Gastrocnemius medialis (tissue), 4 donors: ENCODE results near the gene CRABP2. TPM values are rescaled to one million over a fixed set of nuclear protein-coding genes. Genes with fewer than 3 reads are reported as not detected.
A peak's percentile ranks its signal among the peaks of the same experiment; 100 is the strongest.

Experiments used
- ATAC-seq, 2 donors: fragments of 150-250 bp; one replicate each; pipeline ENCODE4 v1.9.1; 2016
- DNase-seq, 2 donors: peaks; one replicate each; pipeline ENCODE4 v3.0.0-alpha.2; 2019
- H3K27ac ChIP-seq, 4 donors: fragments of 200-600 bp; sonication (generic); 1 replicate in 1 of 4; 2 replicates in 3 of 4; pipeline ENCODE4 v1.5.1; 2016 to 2018; ENCODE audit warnings: mild to moderate bottlenecking in 2 of 4, moderate library complexity in 1 of 4
- H3K27me3 ChIP-seq, 3 donors: fragments of 200-600 bp; sonication (generic) in 2 of 3; 1 replicate in 1 of 3; 2 replicates in 2 of 3; pipeline versions ENCODE4 v1.5.1 to v1.6.0; 2016 to 2019; ENCODE audit warnings: mild to moderate bottlenecking in 1 of 3, moderate library complexity in 1 of 3
- H3K36me3 ChIP-seq, 2 donors: fragments of 200-600 bp; sonication (generic) in 1 of 2; one replicate each; pipeline ENCODE4 v1.5.1; 2017 to 2018
- H3K4me1 ChIP-seq, 2 donors: fragments of 200-600 bp; sonication (generic) in 1 of 2; one replicate each; pipeline ENCODE4 v1.5.1; 2016 to 2017; ENCODE audit warnings: mild to moderate bottlenecking in 2 of 2
- H3K4me3 ChIP-seq, 4 donors: fragments of 200-600 bp; sonication (generic) in 3 of 4; 1 replicate in 1 of 4; 2 replicates in 3 of 4; pipeline ENCODE4 v1.5.1; 2016 to 2019; ENCODE audit warnings: mild to moderate bottlenecking in 2 of 4
- H3K9me3 ChIP-seq, 3 donors: fragments of 200-600 bp; sonication (generic) in 2 of 3; 1 replicate in 1 of 3; 2 replicates in 2 of 3; pipeline ENCODE4 v1.5.1; 2016 to 2019
- CTCF ChIP-seq, 5 experiments: fragments of 450-650 bp in 3 of 5; fragments of 200-600 bp in 2 of 5; sonication (generic) in 2 of 5; IDR thresholded peaks in 4 of 5; conservative IDR thresholded peaks in 1 of 5; 1 replicate in 4 of 5; 2 replicates in 1 of 5; pipeline ENCODE4 v1.5.1; 2016 to 2019; ENCODE audit warnings: antibody characterized with exemption in 5 of 5, mild to moderate bottlenecking in 3 of 5, moderate library complexity in 3 of 5
- POLR2A ChIP-seq, 2 donors: fragments of 450-650 bp; IDR thresholded peaks; one replicate each; pipeline ENCODE4 v1.6.1; 2017; ENCODE audit warnings: antibody characterized with exemption in 2 of 2, mild to moderate bottlenecking in 2 of 2, moderate library complexity in 2 of 2
- in situ Hi-C, 4 donors: fragments of 200-750 bp; cut with MboI; loops; one replicate each; pipeline versions ENCODE4 v1.15.0 to v1.8.0; 2017; ENCODE audit warnings: low sequenced_read_pairs in 4 of 4
- intact Hi-C: fragments of 100-400 bp; cut with DNase I; formaldehyde crosslinking; loops from one replicate; pipeline ENCODE4 v1.15.1; 2023; ENCODE audit warnings: low total_unique reads
- total RNA-seq, 4 donors: library from RNA; depleted of rRNA; stranded (reverse); fragments of >200 nt; gene quantifications; one replicate each; pipeline versions ENCODE4 v1.1.0 to v1.2.3, GENCODE V29; 2016

Gene CRABP2
- total RNA-seq, 4 donors from 2014 or later: 0.98 to 1.3 TPM; not detected in 2

- H3K4me3 ChIP-seq: no peak overlapping the region
- in situ Hi-C loops: loop anchor here in 2 of 4 donors (10.0 to 25.0 kb wide), 2 partner anchors 152 to 175 kb away; partner anchors contain the start of genes INSRR (in 1 of the 2) and NTRK1 (in 1 of the 2)
- intact Hi-C loops: no loop called here
- DNase-seq (peak in 1 of 2 donors; percentile 53), ATAC-seq (peak in 1 of 2 donors; percentile 31)
- no peaks in the 10 kb centered on the region for H3K9me3 ChIP-seq
- no peak overlapping the region for H3K27ac ChIP-seq
- H3K27me3 ChIP-seq: peaks cover 10 to 17% (median 12%) of the 10 kb centered on the region in 3 donors
- no peaks in the 10 kb centered on the region for H3K36me3 ChIP-seq
- no peak for TF ChIP-seq CTCF (IDR thresholded peaks at IDR 0.05 in 4 of 5, conservative IDR thresholded peaks at IDR 0.05 in 1 of 5)
- H3K4me1 ChIP-seq: peaks cover 17 to 20% of the 10 kb centered on the region in 2 donors
These were observed 4.5 kb upstream of the CRABP2 start for GRCh38 chr1:156709757-156710489.

GRCh38 chr1:156709031-156709430, 3.6 kb upstream of the CRABP2 start:
- intact Hi-C loops (no loop called here), in situ Hi-C loops (loop anchor here in 1 of 4 donors (25.0 kb wide), 1 partner anchor 153 kb away; the partner anchor contains the start of genes INSRR and NTRK1)
- no peak for ATAC-seq
- Histone ChIP-seq H3K9me3 (no peaks in the 10 kb centered on the region), H3K4me1 (peaks cover 25 to 28% of the 10 kb centered on the region in 2 donors), H3K27me3 (peaks cover 19 to 26% (median 21%) of the 10 kb centered on the region in 3 donors), H3K27ac (no peak overlapping the region), H3K36me3 (no peaks in the 10 kb centered on the region), H3K4me3 (no peak overlapping the region)
- TF ChIP-seq POLR2A (IDR thresholded peaks at IDR 0.05): no peak
- TF ChIP-seq CTCF (IDR thresholded peaks at IDR 0.05 in 4 of 5, conservative IDR thresholded peaks at IDR 0.05 in 1 of 5): no peak
- DNase-seq: no peak

GRCh38 chr1:156708218-156708661, 2.9 kb upstream of the CRABP2 start:
- peaks cover 28% of the 10 kb centered on the region in 2 donors for H3K4me1 ChIP-seq
- no peak for ATAC-seq
- DNase-seq: no peak

GRCh38 chr1:156707417-156708217, 2.2 kb upstream of the CRABP2 start:
- no peaks in the 10 kb centered on the region for H3K36me3 ChIP-seq
- H3K27me3 ChIP-seq: peaks cover 32 to 35% (median 33%) of the 10 kb centered on the region in 3 donors
- TF ChIP-seq POLR2A (IDR thresholded peaks at IDR 0.05) (no peak), CTCF (IDR thresholded peaks at IDR 0.05 in 4 of 5, conservative IDR thresholded peaks at IDR 0.05 in 1 of 5) (no peak)
- H3K27ac ChIP-seq: no peak overlapping the region
- in situ Hi-C loops (loop anchor here in 1 of 4 donors (25.0 kb wide), 1 partner anchor 155 kb away; the partner anchor contains the start of genes INSRR and NTRK1), intact Hi-C loops (no loop called here)
- no peak overlapping the region for H3K4me3 ChIP-seq
- ATAC-seq (no peak), DNase-seq (no peak)
- H3K4me1 ChIP-seq: peaks cover 28% of the 10 kb centered on the region in 2 donors
- H3K9me3 ChIP-seq: no peaks in the 10 kb centered on the region

More at GRCh38 chr1:156708218-156708661, 2.9 kb upstream of the CRABP2 start:
- intact Hi-C loops (no loop called here), in situ Hi-C loops (loop anchor here in 1 of 4 donors (25.0 kb wide), 1 partner anchor 154 kb away; the partner anchor contains the start of genes INSRR and NTRK1)
- H3K27me3 ChIP-seq: peaks cover 27 to 33% (median 29%) of the 10 kb centered on the region in 3 donors
- TF ChIP-seq CTCF (IDR thresholded peaks at IDR 0.05 in 4 of 5, conservative IDR thresholded peaks at IDR 0.05 in 1 of 5) (no peak), POLR2A (IDR thresholded peaks at IDR 0.05) (no peak)
- H3K4me3 ChIP-seq: no peak overlapping the region
- H3K27ac ChIP-seq: no peak overlapping the region
- H3K9me3 ChIP-seq: no peaks in the 10 kb centered on the region
- H3K36me3 ChIP-seq: no peaks in the 10 kb centered on the region
